Tibial artery (tissue), 4 donors: ENCODE results near the gene CSTPP1.
"Not testable (repeated sequence)": the region's sequence is repeated elsewhere in the genome, so short reads cannot be mapped to it uniquely, and the experiment has no call there.

Experiments
- DNase-seq, 2 donors: peaks; one replicate each; pipeline ENCODE4 v3.0.0-alpha.2; 2019
- H3K27ac ChIP-seq, 2 donors: fragments of 200-600 bp; sonication (generic) in 1 of 2; 1 replicate in 1 of 2; 2 replicates in 1 of 2; pipeline ENCODE4 v1.5.1; 2018 to 2019; ENCODE audit warnings: mild to moderate bottlenecking in 1 of 2
- H3K27me3 ChIP-seq, 2 donors: fragments of 200-600 bp; sonication (generic) in 1 of 2; one replicate each; pipeline versions ENCODE4 v1.5.1 to v1.6.0; 2016 to 2019
- H3K36me3 ChIP-seq, 3 donors: fragments of 200-600 bp; sonication (generic) in 2 of 3; one replicate each; pipeline ENCODE4 v1.5.1; 2016 to 2019; ENCODE audit warnings: mild to moderate bottlenecking in 2 of 3
- H3K4me1 ChIP-seq, 4 donors: fragments of 200-600 bp; sonication (generic) in 2 of 4; 1 replicate in 3 of 4; 2 replicates in 1 of 4; pipeline ENCODE4 v1.5.1; 2016 to 2019
- H3K4me3 ChIP-seq, 2 donors: fragments of 200-600 bp; sonication (generic) in 1 of 2; 1 replicate in 1 of 2; 2 replicates in 1 of 2; pipeline ENCODE4 v1.5.1; 2018 to 2019; ENCODE audit warnings: mild to moderate bottlenecking in 2 of 2
- H3K9me3 ChIP-seq, 3 donors: fragments of 200-600 bp; sonication (generic) in 1 of 3; one replicate each; pipeline ENCODE4 v1.5.1; 2016 to 2019
- intact Hi-C: fragments of 100-400 bp; cut with DNase I; formaldehyde crosslinking; loops from one replicate; pipeline ENCODE4 v1.15.0; 2023; ENCODE audit warnings: low total_unique reads
- TF ChIP-seq, protein P1 (sequence below), 2 experiments: fragments of 200-600 bp in 1 of 2; fragments of 450-650 bp in 1 of 2; IDR thresholded peaks; one replicate each; pipeline ENCODE4 v1.5.1; 2017 to 2019; ENCODE audit warnings: antibody characterized with exemption in 2 of 2, mild to moderate bottlenecking in 1 of 2, moderate library complexity in 1 of 2

CSTPP1 gene

DNA sequence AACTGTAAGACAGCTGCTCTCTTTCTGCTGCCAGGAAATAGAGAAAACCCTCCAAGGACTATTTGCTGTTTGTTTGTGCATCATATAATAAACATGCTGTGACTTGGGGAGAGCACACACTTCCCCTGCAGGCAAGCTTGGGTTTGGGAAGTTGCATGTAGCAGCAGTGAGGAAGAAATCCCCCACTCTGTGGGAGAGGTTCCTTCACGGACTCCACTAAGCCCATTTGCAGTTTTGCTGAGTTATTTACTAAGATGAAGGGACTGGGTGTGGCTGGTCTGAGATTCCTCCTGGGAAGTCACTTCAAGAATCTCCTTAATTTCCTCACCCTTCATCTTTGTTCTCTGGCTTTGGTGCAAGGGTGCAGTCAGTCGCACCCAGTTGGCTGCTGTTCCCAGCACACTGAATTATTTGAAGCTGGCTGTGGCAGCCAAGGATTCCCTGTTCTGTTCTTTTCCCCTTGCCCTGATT is 135.3 kb downstream of the CSTPP1 start:
- Histone ChIP-seq H3K4me1 (no peaks in the 10 kb centered on the region), H3K27me3 (no peaks in the 10 kb centered on the region), H3K9me3 (no peaks in the 10 kb centered on the region), H3K36me3 (no peaks in the 10 kb centered on the region), H3K4me3 (no peak overlapping the region), H3K27ac (no peak overlapping the region)
- DNase-seq = no peak
- intact Hi-C loops = no loop called here
- TF ChIP-seq, protein P1, sequence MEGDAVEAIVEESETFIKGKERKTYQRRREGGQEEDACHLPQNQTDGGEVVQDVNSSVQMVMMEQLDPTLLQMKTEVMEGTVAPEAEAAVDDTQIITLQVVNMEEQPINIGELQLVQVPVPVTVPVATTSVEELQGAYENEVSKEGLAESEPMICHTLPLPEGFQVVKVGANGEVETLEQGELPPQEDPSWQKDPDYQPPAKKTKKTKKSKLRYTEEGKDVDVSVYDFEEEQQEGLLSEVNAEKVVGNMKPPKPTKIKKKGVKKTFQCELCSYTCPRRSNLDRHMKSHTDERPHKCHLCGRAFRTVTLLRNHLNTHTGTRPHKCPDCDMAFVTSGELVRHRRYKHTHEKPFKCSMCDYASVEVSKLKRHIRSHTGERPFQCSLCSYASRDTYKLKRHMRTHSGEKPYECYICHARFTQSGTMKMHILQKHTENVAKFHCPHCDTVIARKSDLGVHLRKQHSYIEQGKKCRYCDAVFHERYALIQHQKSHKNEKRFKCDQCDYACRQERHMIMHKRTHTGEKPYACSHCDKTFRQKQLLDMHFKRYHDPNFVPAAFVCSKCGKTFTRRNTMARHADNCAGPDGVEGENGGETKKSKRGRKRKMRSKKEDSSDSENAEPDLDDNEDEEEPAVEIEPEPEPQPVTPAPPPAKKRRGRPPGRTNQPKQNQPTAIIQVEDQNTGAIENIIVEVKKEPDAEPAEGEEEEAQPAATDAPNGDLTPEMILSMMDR (IDR thresholded peaks at IDR 0.05) = no peak

DNA sequence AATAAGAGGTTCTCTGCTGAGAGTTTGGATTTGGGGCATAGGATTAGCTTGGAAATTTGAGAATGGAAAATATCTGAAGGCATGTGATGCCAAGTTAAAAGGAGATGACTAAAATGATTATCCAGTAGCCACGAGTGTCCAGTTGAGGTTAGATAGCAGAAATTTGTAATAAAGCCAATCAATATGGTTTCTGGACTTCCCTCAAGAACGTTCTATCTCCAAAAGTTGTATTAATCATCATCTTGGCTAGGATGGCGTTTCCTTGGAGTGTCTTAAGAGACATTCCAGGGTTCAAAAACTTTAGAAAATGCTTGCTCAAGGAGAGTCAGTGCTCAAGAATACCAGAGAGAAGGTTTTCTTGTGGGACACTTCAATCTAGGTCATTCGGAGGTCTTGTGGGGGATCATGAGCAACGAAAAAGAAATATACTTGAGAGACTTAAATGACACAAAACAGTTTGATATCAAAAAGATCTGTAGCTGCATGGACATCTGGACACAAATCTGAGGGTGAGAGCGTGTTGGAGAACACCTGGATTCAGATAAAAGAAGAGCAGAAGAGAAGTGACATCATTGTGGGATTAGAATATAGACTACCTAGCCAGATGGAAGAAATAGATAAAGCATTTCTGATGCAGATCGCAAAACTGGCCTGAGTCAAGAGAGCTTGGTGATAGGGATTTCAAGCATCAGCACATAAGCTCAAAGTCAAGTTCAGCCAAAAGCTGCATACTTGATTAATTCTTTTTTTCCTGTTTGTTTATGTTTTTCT is 142.4 kb downstream of the CSTPP1 start:
- DNase-seq = no peak
- H3K27me3 ChIP-seq = no peaks in the 10 kb centered on the region
- no peak overlapping the region for H3K4me3 ChIP-seq
- TF ChIP-seq, protein P1 (IDR thresholded peaks at IDR 0.05) = no peak
- H3K4me1 ChIP-seq = no peaks in the 10 kb centered on the region
- H3K9me3 ChIP-seq = no peaks in the 10 kb centered on the region
- H3K36me3 ChIP-seq = no peaks in the 10 kb centered on the region
- intact Hi-C loops = no loop called here
- no peak overlapping the region for H3K27ac ChIP-seq

DNA sequence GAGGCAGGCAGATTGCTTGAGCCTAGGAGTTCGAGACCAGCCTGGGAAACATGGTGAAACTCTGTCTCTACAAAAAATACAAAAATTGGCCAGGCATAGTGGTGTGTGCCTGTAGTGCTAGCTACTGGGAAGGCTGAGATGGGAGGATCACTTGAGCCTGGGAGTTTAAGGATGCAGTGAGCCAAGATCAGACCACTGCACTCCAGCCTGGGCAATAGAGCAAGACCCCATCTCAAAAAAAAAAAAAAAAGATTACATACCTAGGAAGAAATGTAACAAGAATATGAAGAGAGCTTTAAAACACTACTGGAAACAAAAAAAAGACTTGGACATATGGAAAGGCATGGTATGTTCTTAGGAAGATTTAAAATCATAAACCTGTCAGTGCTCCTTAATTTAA is 144.2 kb downstream of the CSTPP1 start:
- intact Hi-C loops, H3K9me3 ChIP-seq, DNase-seq, H3K36me3 ChIP-seq, H3K27me3 ChIP-seq, H3K4me3 ChIP-seq, H3K4me1 ChIP-seq, H3K27ac ChIP-seq: not testable (repeated sequence)

DNA sequence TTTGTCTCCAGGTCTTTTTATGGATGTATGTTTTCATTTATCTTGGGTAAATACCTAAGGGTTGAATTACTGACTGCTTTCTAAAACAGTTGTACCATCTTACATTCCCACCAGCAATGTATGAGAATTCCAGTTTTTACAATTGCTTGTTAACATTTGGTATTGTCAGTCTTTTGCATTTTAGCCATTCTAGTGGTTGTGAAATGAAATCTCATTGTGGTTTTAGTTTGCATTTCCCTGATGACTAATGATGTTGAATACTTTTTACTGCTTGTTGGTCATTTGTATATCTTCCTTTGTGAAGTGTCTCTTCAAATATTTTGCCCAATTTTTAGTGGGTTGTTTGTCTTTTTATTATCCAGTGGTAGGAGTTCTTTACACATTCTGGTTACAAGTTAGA is 147.4 kb downstream of the CSTPP1 start:
- H3K9me3 ChIP-seq = no peaks in the 10 kb centered on the region
- intact Hi-C loops = no loop called here
- no peaks in the 10 kb centered on the region for H3K4me1 ChIP-seq
- no peak for DNase-seq
- no peaks in the 10 kb centered on the region for H3K36me3 ChIP-seq
- H3K27ac ChIP-seq = no peak overlapping the region
- TF ChIP-seq, protein P1 (IDR thresholded peaks at IDR 0.05) = no peak
- H3K4me3 ChIP-seq = no peak overlapping the region
- no peaks in the 10 kb centered on the region for H3K27me3 ChIP-seq

DNA sequence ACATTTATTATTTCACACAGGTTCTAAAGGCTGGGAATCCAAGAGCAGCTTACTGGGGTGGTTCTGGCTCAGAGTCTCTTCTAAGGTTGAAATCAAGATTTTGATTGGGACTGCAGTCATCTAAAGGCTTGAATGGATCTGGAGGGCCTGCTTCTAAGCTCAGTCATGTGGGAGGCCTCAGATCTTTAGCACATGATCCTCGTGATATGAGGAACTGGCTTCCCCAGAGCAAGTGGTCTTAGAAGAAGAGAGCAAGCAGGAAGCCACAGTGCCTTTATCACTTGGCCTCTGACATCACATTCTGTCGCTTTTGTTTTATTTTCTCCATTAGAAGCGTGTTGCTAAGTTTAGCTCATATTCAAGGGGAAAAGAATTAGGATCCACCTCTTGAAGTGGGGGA is 151.2 kb downstream of the CSTPP1 start:
- no peaks in the 10 kb centered on the region for H3K27me3 ChIP-seq
- H3K27ac ChIP-seq = no peak overlapping the region
- H3K36me3 ChIP-seq = no peaks in the 10 kb centered on the region
- H3K9me3 ChIP-seq = peaks cover 0 to 4% (median 0%) of the 10 kb centered on the region in 3 donors
- H3K4me1 ChIP-seq = no peaks in the 10 kb centered on the region
- no peak for DNase-seq
- intact Hi-C loops = loop anchor here (2.0 kb wide), 1 partner anchor 21 kb away; no protein-coding TSS in a partner anchor
- TF ChIP-seq, protein P1 (IDR thresholded peaks at IDR 0.05) = no peak
- no peak overlapping the region for H3K4me3 ChIP-seq

DNA sequence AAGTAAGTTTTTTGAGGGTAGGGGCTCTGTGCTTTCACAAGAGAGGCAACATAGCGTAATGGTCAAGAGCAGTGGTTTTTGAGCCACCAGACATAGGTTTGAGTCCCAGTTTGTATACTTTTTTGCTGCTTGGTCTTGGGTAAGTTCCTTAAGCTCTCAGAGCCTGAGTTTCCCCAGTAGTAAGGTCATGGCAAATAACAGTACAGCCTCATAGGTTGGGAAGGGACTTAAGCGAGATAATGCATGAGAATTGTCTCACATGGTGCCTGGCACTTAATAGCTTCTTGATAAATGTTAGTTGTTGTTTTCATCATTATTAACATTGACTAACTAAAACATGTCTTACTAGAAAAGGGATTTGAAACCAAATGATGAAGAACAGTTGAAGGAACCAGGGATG is 157.0 kb downstream of the CSTPP1 start:
- intact Hi-C loops = no loop called here
- no peak overlapping the region for H3K27ac ChIP-seq
- H3K4me3 ChIP-seq = no peak overlapping the region
- no peaks in the 10 kb centered on the region for H3K36me3 ChIP-seq
- TF ChIP-seq, protein P1 (IDR thresholded peaks at IDR 0.05) = no peak
- H3K9me3 ChIP-seq = peaks cover 0 to 4% (median 0%) of the 10 kb centered on the region in 3 donors
- no peak for DNase-seq
- no peaks in the 10 kb centered on the region for H3K4me1 ChIP-seq
- no peaks in the 10 kb centered on the region for H3K27me3 ChIP-seq

DNA sequence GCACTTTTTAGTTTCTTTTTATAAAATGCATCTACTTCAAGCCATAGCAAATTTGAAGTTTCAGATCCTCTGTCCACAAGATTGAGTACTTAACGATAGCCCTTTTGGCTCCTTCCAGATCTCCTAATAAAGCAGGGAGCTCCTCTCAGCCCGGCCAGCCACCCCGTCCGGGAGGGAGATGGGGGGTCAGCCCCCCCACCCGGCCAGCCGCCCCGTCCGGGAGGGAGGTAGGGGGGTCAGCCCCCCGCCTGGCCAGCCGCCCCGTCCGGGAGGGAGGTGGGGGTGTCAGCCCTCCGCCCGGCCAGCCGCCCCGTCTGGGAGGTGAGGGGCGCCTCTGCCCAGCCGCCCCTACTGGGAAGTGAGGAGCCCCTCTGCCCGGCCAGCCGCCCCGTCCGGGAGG is 160.3 kb downstream of the CSTPP1 start:
- H3K36me3 ChIP-seq, H3K27ac ChIP-seq, intact Hi-C loops, H3K4me1 ChIP-seq, H3K9me3 ChIP-seq, H3K27me3 ChIP-seq, H3K4me3 ChIP-seq, DNase-seq: not testable (repeated sequence)

DNA sequence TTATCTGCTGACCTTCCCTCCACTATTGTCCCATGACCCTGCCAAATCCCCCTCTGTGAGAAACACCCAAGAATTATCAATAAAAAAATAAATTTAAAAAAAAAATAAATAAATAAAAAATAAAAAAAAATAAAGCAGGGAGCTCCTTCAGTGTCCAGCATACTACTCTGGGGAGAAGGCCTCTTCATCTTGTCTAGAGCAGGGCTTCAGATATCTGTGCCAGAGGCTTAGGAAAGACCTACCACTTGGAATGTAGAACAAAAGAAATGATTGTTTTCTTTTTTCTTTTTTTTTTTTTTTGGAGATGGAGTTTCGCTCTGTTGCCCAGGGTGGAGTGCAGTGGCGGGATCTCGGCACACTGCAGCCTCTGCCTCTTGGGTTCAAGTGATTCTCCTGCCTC is 161.7 kb downstream of the CSTPP1 start:
- intact Hi-C loops, H3K9me3 ChIP-seq, H3K27me3 ChIP-seq, H3K4me1 ChIP-seq, H3K27ac ChIP-seq, DNase-seq, H3K4me3 ChIP-seq, H3K36me3 ChIP-seq: not testable (repeated sequence)
